HG02571 (cell line): ENCODE measurements around the gene NKAIN4.

Experiments
- ATAC-seq: cut with Tn5 transposase; IDR thresholded peaks from one replicate; pipeline ENCODE4 v1.9.1; 2021; ENCODE audit warnings: mild to moderate bottlenecking, moderate library complexity; ENCODE audit not compliant: unreplicated experiment

Gene NKAIN4

DNA sequence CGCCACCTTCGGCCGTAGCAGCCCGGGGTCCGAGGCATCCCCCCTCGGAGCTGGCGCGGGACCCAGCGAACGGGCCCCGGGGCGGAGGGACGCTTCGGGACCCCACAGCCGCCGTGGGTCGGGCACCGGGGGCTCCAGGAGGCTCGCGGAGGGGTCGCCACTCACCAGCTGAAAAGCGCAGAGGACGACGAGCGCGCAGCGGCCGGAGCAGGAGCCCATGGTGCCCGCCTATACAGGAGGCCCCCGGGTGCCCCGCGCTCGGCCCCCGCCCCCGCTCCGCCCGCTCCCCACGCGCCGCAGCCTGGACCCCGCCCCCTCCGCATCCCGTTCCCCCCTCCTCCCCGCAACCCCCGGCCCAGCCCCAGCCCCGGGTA is at the start of gene NKAIN4:
Gene NKAIN4 (minus strand): TSS at position 232 of the 374 bp plus-strand sequence. CDS start 13 bp downstream, at position 219.
- no peak for ATAC-seq

DNA sequence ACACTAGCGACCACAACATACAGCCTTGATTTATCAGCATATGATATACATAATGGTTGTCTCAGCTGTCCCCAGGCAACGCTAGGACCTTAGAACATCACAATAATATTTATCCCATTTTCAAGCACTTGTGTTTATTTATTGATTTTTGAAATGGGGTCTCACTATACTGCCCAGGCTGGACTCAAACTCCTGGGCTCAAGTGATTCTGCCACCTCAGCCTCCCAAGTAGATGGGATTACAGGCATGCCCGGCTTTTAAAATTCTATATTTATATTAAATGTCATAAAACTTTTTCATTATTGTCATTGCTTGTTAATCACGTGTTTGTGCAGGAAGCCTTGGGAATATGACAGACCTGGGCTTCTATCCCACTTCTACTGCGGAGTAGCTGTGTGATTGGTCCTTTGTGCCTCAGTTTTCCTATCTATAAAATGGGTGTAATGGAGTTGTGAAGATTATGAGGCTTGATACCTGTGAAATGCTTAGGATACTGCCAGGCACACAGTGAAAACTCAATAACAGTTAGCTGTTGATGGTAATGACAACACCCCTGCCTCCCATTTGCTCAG is 48.9 kb upstream of the NKAIN4 start:
- no peak for ATAC-seq

DNA sequence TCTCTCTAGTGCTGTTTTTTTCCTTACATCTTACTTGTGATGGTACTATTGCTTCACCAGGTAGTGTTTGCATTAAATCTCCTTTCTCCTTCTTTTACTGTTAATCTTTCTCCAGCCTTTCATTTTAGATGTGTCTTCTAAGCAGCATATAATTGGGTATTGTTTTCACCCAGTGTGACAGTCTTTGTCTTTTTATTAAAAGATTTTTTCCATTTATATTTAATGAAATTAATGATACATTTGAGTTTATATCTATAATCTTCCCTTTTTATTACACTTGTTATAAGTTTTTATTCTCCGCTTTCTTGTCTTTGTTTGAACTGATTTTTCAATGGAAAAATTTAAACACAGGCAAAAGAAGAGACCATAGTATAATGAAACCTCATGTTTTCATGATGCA is 47.4 kb upstream of the NKAIN4 start:
- ATAC-seq = no peak

DNA sequence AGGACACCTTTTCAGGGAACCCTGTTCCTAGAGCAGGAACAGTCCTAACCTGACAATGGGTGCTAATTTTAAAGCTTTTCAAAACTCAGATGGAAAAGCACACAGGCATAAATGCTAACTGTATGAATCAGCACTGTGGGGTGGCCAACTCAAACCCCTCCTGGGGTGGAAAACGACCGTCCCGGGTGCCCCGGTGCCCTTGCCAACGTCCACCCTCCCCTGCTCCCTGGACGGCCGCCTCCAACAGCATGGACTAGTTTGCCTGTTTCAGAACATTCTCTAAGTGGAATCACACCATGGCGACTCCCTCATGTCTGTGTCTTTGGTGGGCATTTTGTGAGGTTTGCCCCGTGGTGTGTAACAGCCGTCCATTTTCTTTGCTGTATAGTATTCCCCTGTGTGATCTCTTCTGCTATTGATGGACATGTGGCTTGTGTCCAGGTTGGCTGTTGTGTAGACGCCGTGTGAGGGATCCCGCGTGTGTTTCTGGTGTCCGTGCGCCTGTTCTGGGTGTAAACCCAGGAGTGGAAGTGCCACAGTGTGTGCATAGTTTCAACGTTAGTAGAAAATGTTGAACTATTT is 44.6 kb upstream of the NKAIN4 start:
- no peak for ATAC-seq

DNA sequence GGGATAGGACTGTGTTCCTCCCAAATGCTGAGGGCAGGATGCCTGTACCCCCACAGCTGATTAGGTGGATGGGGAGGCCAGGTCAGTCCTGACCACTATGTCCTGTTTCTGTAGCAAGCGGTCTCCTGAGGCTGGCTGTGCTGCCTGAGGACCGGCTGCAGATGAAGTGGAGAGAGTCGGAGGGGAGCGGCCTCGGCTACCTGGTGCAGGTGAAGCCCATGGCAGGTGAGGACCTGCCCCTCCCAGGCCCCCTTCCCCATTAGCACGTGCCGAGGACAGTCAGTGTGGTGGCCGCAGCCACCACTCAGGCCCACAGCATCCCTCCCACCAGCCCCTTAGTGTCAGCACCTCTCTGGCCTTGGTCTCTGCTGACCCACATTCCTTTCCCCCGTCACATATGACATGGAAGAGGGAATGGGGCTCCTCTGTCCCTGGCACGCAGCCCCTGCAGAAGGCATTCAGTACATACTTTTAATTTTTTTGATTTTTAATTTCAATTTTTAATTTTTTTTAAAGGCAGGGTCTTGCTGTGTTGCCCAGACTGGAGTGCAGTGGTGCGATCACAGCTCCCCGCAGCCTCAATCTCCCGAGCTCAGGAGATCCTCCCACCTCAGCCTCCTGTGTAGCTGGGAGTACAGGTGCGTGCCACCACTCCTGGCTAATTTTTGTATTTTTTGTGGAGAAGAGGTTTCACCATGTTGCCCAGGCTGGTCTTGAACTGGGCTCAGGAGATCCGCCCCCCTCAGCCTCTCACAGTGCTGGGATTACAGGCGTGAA is 43.7 kb upstream of the NKAIN4 start:
- ATAC-seq = no peak

DNA sequence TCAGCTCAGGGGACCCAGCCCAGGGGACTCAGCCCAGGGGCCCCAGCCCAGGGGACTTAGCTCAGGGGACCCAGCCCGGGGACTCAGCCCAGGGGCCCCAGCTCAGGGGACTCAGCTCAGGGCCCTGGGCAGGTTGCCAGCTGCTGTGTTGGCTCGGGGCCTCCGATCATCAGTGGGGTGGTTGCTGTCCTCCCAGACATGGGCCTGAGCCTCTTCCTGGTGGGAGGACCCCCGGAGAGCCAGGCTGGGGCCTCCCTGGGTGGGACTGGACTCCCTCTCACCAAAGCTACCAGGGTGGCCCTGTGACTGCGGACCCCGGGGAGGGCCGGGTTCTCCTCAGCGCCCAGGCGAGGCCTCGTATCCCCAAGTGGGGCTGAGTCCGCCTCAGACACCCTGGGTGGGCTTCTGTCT is 43.1 kb upstream of the NKAIN4 start:
- no peak for ATAC-seq

DNA sequence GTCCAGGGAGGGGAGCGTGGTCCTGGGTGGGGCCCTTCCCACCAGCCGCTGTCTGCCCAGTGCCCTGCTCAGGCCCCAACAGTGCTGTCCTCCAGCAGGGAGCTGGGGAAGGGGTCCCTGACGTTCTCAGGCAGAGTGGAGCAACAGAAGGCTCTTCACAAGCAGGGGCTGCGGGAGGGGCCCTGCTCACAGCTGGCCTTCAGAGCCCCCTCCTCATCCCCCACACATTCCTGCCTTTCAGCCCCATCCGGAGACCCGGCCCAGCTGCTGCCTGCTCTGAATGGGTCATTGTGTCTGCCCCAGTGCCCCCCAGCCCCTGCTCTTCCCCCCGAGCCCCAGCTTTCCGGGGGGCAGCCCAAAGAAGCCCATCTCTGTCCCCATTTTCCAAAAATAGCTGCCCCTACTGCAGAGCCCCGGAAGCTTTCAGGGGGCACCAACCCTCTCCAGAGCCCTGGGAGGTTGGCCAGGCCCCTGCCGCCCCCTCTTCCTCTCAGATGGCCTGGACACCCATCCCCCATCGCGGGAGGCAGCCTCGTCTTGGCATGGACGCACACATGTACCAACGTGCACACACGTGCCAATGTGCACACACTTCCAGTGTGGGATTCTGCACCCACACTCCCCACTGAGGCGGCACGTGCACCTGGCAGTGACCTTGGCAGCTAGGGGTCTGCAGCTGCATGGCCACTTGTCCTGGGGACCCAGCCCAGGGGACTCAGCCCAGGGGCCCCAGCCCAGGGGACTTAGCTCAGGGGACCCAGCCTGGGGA is 42.5 kb upstream of the NKAIN4 start:
- ATAC-seq = no peak

DNA sequence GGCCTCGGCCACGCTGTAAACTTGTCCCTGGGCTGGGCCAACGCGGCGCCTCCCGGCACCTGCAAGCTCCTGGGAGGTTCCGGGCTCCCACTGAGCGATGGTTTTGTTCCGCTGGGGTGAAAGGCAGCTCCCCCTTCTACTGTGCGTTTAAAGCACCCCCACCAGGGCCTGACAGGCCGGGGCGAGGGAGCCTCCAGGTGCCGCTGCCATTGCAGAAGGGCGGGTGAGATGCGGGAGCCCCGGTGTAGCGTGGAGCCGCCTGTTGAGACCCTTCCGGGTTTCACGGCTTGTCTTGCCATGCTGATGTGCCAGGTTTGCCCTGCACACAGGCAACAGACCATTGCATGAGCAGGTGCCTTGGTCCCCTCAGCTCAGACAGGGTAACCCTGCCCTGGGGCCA is 41.6 kb upstream of the NKAIN4 start:
- ATAC-seq = no peak

DNA sequence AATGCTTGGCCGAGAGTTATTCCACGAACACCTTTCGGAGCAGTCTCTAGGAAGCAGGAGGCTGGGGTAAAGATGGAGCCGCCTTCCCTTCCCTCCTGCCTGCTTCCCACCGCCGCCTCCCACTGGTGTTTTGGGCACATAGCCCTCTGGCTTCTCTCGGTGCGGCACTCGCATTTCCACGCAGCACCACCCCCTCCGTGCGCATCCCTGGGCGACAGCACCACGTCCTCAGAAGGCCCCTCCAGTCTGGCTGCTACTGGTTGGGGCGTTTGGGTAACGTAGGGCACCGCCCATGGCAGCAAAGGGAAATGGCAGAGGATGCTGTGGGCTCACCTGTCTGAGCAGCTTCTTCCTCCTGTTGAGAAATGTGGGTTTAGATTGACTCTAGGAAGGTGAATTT is 41.2 kb upstream of the NKAIN4 start:
- ATAC-seq = no peak

DNA sequence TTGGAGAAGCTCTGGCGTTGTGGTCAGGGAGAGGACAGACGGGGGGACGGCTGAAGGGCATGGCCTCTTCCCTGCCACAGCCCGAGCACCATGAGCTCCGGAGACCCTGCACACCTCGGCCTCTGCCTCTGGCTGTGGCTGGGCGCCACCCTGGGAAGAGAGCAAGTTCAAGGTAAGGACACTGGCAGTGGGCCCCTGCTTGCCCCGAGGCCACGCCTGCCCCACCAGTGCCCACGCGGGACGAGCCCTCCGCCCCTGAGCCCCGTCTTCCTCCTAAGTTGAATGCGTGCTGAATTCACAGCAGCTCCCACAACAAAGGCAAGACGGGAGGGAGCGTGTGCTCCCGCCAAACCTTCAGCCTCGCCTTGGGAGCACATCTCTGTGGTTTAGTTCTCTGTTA is 40.8 kb upstream of the NKAIN4 start:
- ATAC-seq = no peak

DNA sequence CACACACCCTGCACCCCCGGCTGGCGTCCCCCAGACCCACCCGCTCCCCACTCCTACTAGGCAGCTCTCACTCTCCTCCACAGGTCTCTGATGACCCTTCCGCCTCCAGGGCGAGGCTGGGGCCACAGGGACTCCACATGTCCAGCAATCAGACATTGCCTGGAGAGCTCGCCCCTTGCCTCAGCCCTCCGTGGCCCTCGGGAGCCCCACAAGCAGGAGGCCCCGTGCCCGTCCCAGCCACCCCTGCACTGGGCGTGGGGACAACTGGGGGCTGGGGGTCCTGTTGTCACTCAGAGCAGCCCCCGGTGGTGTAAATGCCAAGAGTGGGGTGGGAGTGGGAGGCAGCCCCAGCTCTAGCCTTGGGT is 40.3 kb upstream of the NKAIN4 start:
- no peak for ATAC-seq

DNA sequence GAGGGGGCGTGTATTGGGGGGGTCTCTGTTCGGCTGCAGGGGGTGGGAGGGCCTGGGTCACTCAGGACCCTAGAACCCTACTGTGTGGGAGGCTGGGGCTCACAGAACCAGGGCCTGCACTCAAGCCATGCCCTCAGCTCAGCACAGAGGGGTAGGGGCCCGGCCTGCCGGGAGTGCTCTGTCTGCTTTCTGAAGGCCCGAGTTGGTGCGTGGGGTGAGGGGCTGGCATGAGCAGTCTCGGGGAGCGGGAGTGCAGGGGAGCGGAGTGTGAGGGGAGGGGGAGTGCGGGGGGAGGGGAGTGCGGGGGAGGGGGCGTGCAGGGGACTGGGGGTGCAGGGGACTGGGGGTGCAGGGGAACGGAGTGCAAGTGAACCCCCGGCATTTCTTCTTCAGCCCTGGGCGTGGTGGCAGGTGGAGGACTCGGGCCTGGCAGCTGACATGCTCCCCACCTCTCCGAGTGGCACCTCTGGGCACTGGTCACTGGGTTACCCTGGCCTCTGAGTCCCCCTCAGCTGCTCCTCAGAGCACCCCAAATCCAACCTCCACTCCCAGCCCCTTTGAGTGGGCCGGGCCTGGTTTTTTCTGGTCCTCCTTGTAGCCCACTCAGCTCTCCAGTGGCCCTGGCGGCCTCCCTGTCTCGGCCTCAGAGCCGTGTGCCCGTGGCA is 39.7 kb upstream of the NKAIN4 start:
- no peak for ATAC-seq

DNA sequence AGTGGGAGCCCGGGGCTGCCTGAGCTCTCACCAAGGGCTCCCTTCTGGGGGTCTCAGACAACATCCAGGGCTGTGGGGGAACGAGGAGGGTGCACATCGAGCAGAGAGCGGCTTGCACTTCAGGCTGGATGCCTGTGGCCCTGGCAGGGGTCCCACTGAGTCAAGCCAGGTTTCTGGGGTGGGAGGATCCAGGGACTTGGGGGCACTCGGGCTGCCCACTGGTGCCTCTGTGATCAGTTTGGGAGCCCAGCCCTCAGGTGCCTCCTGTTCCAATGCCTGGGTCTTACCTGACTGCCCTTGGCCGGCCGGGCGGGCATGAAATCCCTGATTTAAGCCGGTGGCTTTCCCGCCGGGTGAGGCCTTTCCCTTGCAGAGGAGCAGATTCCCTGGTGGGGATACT is 39.2 kb upstream of the NKAIN4 start:
- ATAC-seq = no peak

DNA sequence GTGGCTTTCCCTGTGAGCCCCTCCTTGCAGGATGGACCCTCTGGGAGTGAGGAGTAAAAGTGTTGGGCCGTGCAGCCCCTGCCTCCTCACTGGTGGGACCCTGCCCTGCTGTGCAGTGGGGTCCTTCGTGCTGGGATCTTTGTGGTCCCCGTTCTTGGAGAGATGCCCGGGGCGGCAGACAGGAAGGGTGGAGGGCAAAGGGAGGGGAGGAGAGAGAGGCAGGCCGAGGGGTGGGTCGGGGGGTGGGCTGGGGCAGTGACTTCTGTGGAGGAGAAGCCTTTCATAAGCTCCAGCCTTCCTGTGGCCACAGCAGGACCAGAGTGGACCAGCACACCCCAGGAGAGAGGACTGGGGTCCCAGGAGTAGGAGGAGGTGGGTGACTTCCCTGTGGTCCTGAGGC is 38.6 kb upstream of the NKAIN4 start, which contains the start of gene COL20A1:
Gene COL20A1 (plus strand): TSS at position 283 of the 400 bp plus-strand sequence. CDS start 1,922 bp downstream, outside the sequence.
- no peak for ATAC-seq

DNA sequence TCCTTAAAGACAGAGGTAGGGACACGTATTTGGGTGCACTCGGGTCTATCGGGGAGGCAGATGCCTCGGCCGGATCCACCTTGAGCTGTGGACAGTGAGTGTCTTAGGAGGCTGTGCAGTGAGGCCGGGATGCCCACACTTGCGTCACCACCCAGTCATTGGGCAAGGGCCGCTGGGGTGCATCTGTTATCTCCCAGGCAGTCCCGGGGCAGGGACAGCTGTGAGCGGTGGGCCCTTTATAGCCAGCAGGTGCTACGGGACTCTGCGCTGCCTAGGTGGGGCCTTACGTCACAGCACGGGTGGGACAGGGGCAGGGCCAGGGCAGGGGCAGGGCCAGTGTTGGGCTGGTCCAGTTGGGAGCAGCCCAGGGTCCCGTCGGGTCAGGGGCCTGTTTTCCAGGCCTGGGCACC is 38.0 kb upstream of the NKAIN4 start:
- ATAC-seq = no peak

DNA sequence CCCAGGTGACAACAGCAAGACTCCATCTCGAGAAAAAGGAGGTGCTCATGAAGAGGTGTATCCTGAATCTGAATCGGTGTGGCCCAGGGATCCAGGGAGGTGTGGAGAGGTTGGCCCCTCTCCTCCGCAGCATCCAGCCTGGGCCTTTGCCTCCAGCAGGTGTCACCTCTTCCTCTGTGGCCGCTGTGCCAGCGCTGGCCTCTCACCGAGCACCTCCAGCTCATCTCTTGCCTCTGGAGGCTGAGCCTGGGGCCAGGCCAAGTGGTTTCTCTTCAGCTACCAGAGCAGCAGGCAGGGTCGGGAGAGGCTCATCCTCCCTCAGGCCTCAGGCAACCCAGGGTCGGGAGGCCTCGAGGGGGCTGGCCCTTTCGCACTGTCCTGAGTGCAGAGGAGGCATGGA is 37.5 kb upstream of the NKAIN4 start:
- no peak for ATAC-seq

DNA sequence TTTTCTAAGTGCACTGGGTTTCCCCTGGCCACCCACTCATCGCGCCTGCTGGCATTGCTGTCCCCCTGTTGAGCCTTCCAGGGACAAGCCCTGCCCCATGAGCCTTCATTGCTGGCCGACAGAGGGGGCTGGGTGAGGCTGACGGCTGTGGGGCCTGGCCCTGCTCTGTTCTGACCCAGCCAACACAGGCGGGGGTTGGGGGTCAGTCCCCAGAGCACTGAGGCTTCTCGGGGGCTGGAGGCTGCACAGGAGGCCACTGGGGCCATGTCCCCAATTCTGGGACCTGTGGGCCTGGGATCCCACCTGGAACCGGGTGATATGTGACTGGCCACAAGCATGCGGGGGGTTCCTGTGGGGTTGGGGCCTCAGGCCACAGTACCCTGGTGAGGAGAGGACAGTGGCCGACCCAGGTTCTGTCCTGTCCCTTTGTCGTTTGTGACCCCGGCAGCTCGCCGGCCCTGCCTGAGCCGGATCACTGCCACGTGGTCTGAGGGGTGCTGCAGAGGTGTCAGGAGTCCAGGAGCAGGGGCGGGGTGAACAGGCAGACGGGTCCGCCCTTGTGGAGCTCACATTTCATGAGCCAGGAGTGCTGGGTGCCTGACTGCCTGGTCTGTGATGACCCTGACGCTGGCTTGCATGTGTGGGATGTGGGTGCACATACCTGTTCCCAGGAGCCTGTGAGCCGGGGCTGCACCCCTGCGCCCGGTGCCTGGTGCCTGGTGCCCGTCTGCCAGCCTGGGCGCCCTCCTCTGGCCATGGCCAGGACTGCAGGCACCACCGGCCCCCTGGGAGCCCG is 36.6 kb upstream of the NKAIN4 start:
- no peak for ATAC-seq

DNA sequence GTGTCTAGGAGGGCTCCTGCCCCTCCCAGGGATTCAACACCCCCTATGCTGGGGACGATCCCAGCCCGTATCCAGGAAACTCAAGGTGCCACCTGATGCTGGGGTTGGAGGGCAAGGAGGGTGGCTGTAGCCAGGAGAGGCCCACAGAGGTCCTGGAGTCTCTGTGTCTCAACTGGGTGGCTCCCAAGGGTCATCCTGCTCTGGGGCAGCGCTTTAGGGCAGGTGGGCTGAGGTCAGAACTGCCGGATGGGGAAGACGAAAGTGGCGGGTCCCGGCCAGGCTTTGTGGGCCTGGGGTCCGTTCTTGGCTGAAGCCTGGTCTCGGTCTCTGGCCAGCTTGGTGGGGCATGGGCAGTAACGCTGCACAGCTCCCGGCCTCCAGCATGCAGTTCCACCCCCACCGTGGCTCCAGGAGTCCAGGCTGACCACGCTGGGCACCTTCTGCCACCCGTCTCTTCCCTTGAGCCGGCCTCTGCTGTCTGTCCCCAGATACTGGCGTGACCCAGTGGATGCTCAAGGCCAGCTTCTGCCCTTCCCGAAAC is 35.9 kb upstream of the NKAIN4 start:
- ATAC-seq = no peak

DNA sequence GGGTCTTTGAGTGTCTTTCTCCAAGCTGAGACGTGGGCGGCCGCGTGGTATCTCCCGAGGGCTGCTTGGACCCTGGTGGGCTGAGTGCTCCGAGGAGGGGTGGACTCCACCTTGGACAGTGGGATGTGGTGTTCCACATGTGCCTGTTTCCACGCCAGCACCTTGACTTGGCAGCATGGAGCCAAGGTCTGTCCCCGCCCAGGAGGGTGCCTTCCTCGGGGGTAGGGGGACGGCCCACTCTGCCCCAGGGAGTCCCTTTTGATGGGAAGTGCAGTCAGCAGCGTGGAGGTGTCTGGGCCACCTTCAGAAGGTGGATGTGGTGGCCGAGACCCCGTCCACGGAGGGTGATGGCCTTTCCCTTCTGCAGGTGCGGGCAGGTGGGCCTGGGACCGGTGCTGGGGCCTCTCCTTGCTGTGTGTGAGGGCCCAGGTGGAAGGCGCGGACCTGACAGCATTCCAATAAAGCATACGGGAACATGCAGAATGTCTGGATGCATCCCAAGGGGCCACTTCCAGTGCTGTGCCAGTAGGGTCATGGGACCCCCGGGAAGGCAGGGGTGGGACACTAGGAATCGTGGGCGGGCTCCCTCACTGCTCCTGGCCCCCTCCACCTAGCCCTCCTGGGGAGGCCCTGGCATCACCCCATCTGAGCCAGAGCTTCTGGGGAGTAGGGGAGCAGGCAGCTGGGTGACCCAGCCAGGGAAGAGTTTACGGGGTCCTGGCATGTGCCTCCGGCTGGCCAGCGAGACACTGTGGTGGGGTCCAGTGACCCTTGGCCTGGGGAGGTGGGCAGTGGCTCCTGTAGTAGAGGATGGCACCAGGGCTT is 35.3 kb upstream of the NKAIN4 start:
- ATAC-seq = no peak
